Endothelial cell (in vitro differentiated cells): ENCODE measurements around the gene PTGR1. TPM values are rescaled to one million over a fixed set of nuclear protein-coding genes. Genes with fewer than 3 reads are reported as not detected.

Experiments
- DNase-seq: peaks from one replicate; pipeline ENCODE4 v3.0.0; 2021; ENCODE audit warnings: low spot score
- H3K27ac Mint-ChIP-seq: one replicate; pipeline ENCODE4 v1.8.0; 2021; ENCODE audit warnings: mixed read lengths, inconsistent platforms; ENCODE audit not compliant: unreplicated experiment
- H3K27me3 Mint-ChIP-seq: one replicate; pipeline ENCODE4 v1.8.0; 2021; ENCODE audit warnings: mild to moderate bottlenecking, moderate library complexity, mixed read lengths, inconsistent platforms; ENCODE audit not compliant: unreplicated experiment
- H3K36me3 Mint-ChIP-seq: one replicate; pipeline ENCODE4 v1.8.0; 2021; ENCODE audit warnings: mild to moderate bottlenecking, low read depth, mixed read lengths, inconsistent platforms; ENCODE audit not compliant: unreplicated experiment
- H3K4me1 Mint-ChIP-seq: one replicate; pipeline ENCODE4 v1.8.0; 2021; ENCODE audit warnings: mild to moderate bottlenecking, mixed read lengths, inconsistent platforms; ENCODE audit not compliant: unreplicated experiment
- H3K4me3 Mint-ChIP-seq: one replicate; pipeline ENCODE4 v1.8.0; 2021; ENCODE audit warnings: mild to moderate bottlenecking, mixed read lengths, inconsistent platforms; ENCODE audit not compliant: unreplicated experiment
- H3K9me3 Mint-ChIP-seq: one replicate; pipeline ENCODE4 v1.8.0; 2021; ENCODE audit warnings: mixed read lengths, inconsistent platforms; ENCODE audit not compliant: unreplicated experiment
- CTCF ChIP-seq: fragments of 200-600 bp; sonication (generic); IDR thresholded peaks from one replicate; pipeline ENCODE4 v1.5.0; 2021; ENCODE audit warnings: antibody characterized with exemption; ENCODE audit not compliant: unreplicated experiment
- total RNA-seq: library from RNA; stranded (reverse); fragmentation: NEBNext Ultra II Directional; extraction: Animal tissue kit (Norgen Biotek cat#: 25700); gene quantifications from one replicate; pipeline ENCODE4 v1.2.1, GENCODE V29; 2021; ENCODE audit not compliant: unreplicated experiment

The PTGR1 gene
- total RNA-seq, 1 donor from 2014 or later, result 45.7 TPM

GRCh38 chr9:111613436-111614040 is 14.1 kb upstream of the PTGR1 start:
- no peak overlapping the region for H3K27ac Mint-ChIP-seq
- H3K9me3 Mint-ChIP-seq, result no peaks in the 10 kb centered on the region

GRCh38 chr9:111610845-111611244 is 11.4 kb upstream of the PTGR1 start:
- Mint-ChIP-seq H3K36me3 (no peaks in the 10 kb centered on the region), H3K9me3 (no peaks in the 10 kb centered on the region), H3K27me3 (peaks cover 1% of the 10 kb centered on the region), H3K27ac (no peak overlapping the region), H3K4me1 (peaks cover 17% of the 10 kb centered on the region), H3K4me3 (no peak overlapping the region)
- TF ChIP-seq CTCF, result no peak
- no peak for DNase-seq

More at GRCh38 chr9:111613436-111614040, 14.1 kb upstream of the PTGR1 start:
- TF ChIP-seq CTCF, result no peak
- Mint-ChIP-seq H3K27me3 (peaks cover 1% of the 10 kb centered on the region), H3K4me1 (peaks cover 17% of the 10 kb centered on the region), H3K4me3 (no peak overlapping the region), H3K36me3 (no peaks in the 10 kb centered on the region)
- no peak for DNase-seq

DNA sequence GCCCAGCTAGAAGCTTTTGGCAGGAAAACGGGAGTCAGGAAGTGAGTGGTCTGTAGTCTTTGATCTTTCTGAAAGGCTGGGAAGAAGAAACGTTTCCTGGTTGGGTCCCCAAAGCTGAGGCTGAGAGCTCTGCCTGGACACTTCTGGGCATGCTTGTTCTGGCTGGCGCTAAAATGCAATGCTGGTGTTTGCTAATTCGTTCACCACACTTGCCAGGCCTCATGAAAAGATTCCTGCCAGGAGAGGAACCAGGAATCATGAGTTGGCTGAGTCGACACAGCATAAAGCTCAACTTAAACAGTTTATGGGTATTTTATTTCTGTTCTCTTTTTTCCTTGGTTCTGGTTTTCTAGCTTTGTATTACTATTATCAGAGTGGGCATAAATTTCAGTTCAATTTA is 10.7 kb upstream of the PTGR1 start:
- Mint-ChIP-seq H3K4me3 (no peak overlapping the region), H3K4me1 (peaks cover 17% of the 10 kb centered on the region), H3K27ac (no peak overlapping the region), H3K27me3 (peaks cover 1% of the 10 kb centered on the region), H3K36me3 (no peaks in the 10 kb centered on the region), H3K9me3 (no peaks in the 10 kb centered on the region)
- no peak for DNase-seq
- TF ChIP-seq CTCF, result no peak

- no peak overlapping the region for H3K27ac Mint-ChIP-seq
- H3K9me3 Mint-ChIP-seq, result no peaks in the 10 kb centered on the region
- H3K4me1 Mint-ChIP-seq, result peaks cover 16% of the 10 kb centered on the region
- no peak for DNase-seq
- no peaks in the 10 kb centered on the region for H3K36me3 Mint-ChIP-seq
- no peak overlapping the region for H3K4me3 Mint-ChIP-seq
- no peak for TF ChIP-seq CTCF
- no peaks in the 10 kb centered on the region for H3K27me3 Mint-ChIP-seq
Observed at GRCh38 chr9:111605041-111605559, 5.7 kb upstream of the PTGR1 start.

DNA sequence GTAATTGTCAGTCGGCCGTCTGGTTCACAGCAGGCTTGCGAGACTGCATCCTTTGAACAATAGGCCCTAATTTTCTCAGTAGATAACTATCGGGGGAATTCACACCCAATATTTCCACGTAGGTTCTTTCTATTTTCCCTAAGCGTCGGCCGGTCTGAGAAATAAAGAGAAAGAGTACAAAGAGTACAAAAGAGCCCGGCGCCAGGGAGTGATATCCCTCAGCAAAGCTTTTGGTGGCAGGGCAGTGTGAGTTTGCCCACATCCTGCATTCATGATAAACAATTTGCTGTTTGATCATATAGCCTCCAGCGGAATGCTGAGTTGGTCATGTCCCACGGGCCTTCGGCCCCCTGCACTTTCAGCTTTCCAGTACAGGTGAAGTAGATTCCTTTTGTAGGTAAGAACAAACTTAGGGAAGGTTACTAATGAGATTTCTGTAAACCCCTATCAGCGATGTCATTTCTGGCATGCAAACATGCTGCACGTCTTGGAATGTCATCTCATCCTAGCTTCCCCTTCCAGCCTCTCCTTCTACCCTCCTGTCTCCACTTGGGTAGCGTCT is 4.7 kb upstream of the PTGR1 start:
- peaks cover 13% of the 10 kb centered on the region for H3K4me1 Mint-ChIP-seq
- no peaks in the 10 kb centered on the region for H3K27me3 Mint-ChIP-seq
- H3K27ac Mint-ChIP-seq, result no peak overlapping the region
- no peak for TF ChIP-seq CTCF
- H3K36me3 Mint-ChIP-seq, result no peaks in the 10 kb centered on the region
- DNase-seq, result no peak
- H3K9me3 Mint-ChIP-seq, result no peaks in the 10 kb centered on the region
- H3K4me3 Mint-ChIP-seq, result no peak overlapping the region
